Amniotic epithelial cell (primary cell): ENCODE results near the gene KRTAP2-2.
"Not testable (repeated sequence)": the region's sequence is repeated elsewhere in the genome, so short reads cannot be mapped to it uniquely, and the experiment has no call there.

Experiments
- DNase-seq: peaks from one replicate; pipeline ENCODE4 v3.0.0-alpha.2; 2010; ENCODE audit warnings: low read depth

Gene KRTAP2-2

GRCh38 chr17:41064301-41064700 is 9.3 kb upstream of the KRTAP2-2 start:
- no peak for DNase-seq

- DNase-seq: no peak
Measured at GRCh38 chr17:41063449-41063848, 8.4 kb upstream of the KRTAP2-2 start.

DNA sequence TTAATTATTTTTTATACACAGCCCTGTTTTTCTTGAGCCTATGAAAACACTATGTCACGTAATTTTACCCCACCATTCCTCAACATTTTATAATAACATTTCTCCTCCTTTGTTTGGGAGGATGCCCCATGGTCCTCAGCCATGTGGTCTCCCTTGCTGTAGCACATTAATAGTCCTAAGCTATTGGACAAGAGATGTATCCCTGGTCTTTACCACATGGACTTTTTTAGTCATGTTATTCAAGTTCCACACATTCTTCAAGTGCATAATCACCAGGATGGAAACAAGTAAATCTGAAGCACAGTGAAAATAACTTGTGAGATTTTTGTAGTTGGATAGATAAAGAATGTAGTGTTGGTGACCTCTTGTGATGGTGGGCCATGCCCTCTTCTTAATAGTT is 6.9 kb upstream of the KRTAP2-2 start:
- peak; percentile 96 for DNase-seq

DNA sequence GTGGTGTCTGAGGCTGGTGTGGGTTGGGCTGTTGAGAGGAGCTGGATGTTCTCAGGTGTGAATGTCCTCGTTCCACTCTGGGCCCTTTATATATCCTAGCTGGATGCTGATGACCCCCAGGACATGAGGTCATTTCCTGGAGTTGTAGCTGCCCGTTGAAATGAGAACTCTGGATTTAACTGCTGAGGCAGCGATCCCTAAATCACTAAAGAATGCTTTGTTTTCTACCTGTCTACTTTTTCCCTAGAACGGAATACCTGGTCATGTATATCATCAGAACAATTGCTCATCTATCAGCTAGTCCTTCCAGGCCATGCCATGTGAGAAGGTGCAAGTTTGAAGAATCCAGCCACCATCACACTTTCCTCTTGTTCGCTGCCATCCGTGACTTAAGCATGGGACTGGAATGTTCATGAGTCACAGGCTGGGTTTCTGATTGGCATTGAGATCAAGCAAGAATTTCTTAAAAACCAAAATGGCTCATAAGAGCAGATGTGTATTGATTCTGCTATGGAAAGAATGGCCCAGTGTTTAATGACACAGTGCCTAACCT is 5.1 kb upstream of the KRTAP2-2 start, which contains the start of gene KRTAP2-3:
Gene KRTAP2-3 (minus strand): TSS at position 63 of the 553 bp plus-strand sequence. CDS start 64 bp downstream, outside the sequence.
- DNase-seq: peak; percentile 87

- peak; percentile 95 for DNase-seq
Measured at GRCh38 chr17:41059276-41060051, 4.4 kb upstream of the KRTAP2-2 start.

DNA sequence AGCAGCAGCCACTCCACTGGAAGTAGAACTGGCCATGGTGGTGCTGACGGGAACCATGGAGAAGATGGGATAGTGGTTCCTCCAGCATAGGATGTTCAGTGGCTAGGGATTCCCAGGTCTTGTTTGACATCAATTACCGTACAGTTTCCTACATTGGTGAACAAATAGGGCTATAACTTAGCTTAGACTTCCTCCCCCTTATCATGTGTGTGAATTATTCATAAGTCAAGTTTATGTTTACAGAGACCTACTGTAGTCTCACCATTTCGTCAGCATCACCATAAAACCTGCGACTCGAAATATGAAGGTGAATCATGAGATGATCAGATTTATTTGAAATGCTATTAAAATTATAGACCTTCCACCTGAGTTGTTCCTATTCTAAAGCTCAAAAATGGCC is 3.7 kb upstream of the KRTAP2-2 start:
- peak; percentile 70 for DNase-seq

- no peak for DNase-seq
Measured at GRCh38 chr17:41057547-41057946, 2.5 kb upstream of the KRTAP2-2 start.

- not testable (repeated sequence) for DNase-seq
Measured at GRCh38 chr17:41054556-41054955, 474 bp downstream of the KRTAP2-2 start.

DNA sequence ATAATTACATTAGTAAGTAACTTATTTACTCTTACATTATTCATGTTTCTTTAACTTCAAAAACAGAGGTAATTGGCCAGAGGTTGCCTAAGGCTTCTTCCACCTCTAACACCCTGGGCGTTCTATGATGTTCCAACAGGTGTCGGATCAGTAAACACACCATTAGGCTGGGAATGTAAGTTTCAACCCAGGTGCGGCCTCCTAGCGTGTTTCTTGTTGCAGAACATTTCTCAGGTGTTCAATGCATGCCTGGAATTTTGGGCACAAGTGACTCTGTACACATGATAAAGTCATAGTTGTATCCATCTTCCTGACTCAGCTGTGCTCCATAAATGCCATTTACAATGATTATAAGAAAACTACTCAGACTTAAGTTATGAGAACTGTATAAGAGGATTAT is 1.0 kb downstream of the KRTAP2-2 start:
- DNase-seq: no peak

DNA sequence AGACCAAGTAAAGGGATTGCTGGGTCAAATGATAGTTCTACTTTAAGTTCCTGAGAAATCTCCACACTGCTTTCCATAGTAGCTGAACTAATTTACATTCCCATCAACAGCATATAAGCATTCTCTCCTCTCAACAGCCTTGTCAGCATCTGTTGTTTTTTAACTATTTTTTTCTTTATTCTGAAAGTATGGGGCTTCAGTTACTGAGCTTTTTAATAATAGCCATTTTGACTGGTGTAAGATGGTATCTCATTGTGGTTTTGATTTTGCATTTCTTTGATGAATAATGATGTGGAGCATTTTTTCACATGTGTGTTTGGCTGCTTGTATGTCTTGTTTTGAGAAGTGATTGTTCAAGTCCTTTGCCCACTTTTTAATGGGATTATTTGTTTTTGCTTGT is 2.5 kb downstream of the KRTAP2-2 start:
- DNase-seq: peak; percentile 58

- peak; percentile 36 for DNase-seq
Measured at GRCh38 chr17:41049110-41049509, 5.9 kb downstream of the KRTAP2-2 start.

- no peak for DNase-seq
Measured at GRCh38 chr17:41048441-41048840, 6.6 kb downstream of the KRTAP2-2 start.

- not testable (repeated sequence) for DNase-seq
Measured at GRCh38 chr17:41046735-41047465, 8.1 kb downstream of the KRTAP2-2 start, which contains the start of gene KRTAP2-1. TSS of gene KRTAP2-1 (minus strand) at chr17:41047316. CDS start at chr17:41047267, 49 bp downstream.

DNA sequence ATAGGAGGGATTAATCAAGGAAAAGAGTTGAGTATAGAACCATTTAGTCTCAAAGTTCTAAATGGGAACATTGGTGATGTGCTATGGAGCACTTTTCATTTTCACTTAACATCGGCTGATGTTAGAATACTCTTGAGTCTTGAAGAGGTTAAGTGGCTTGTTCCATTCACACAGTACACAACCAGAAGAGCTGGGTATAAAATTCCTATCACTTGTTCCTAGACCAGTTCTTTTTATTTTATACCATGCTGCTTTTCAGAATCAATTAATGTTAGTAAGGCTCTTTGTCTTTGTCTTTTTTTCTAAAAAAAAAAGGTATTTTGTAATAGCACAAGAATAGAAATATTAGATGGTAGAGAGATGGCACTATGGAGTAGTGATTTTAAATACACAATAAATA is 12.1 kb downstream of the KRTAP2-2 start:
- no peak for DNase-seq

GRCh38 chr17:41040783-41041571 is 14.1 kb downstream of the KRTAP2-2 start, which contains the start of gene KRTAP1-1:
TSS of gene KRTAP1-1 (minus strand) at chr17:41041450. CDS start at chr17:41041397, 53 bp downstream.
- not testable (repeated sequence) for DNase-seq

GRCh38 chr17:41037853-41038350 is 17.1 kb downstream of the KRTAP2-2 start:
- DNase-seq: no peak

DNA sequence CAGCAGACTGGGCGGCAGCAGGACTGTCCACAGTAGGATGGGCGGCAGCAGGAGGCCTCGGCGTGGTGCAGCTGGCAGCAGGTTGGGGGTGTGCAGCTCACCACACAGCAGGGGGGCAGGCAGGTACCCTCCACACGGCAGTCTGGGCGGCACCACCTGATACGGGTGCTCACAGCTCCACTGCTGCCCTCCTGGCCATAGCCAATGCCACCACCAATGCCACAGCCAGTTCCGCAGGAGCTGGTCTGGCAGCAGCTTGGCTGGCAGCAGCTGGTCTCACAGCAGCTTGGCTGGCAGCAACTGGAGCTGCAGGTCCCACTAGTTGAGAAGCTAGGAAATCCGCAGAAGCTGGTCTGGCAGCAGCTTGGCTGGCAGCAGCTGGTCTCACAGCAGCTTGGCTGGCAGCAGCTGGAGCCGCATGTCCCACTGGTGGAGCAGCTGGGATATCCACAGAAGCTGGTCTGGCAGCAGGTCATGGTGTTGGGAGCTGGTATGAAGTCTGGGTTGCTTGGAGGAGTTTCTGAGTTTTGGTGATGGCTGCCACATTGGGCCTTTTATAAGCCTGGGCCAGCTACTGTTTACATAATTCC is 20.6 kb downstream of the KRTAP2-2 start, which contains the start of gene KRTAP1-3:
Gene KRTAP1-3 (minus strand): TSS at position 529 of the 590 bp plus-strand sequence. CDS start 53 bp downstream, at position 476.
- DNase-seq: not testable (repeated sequence)

GRCh38 chr17:41029633-41030245 is 25.3 kb downstream of the KRTAP2-2 start, which contains the start of gene KRTAP1-4:
TSS of gene KRTAP1-4 (minus strand) at chr17:41030195. CDS start at chr17:41030078, 117 bp downstream.
- no peak for DNase-seq

DNA sequence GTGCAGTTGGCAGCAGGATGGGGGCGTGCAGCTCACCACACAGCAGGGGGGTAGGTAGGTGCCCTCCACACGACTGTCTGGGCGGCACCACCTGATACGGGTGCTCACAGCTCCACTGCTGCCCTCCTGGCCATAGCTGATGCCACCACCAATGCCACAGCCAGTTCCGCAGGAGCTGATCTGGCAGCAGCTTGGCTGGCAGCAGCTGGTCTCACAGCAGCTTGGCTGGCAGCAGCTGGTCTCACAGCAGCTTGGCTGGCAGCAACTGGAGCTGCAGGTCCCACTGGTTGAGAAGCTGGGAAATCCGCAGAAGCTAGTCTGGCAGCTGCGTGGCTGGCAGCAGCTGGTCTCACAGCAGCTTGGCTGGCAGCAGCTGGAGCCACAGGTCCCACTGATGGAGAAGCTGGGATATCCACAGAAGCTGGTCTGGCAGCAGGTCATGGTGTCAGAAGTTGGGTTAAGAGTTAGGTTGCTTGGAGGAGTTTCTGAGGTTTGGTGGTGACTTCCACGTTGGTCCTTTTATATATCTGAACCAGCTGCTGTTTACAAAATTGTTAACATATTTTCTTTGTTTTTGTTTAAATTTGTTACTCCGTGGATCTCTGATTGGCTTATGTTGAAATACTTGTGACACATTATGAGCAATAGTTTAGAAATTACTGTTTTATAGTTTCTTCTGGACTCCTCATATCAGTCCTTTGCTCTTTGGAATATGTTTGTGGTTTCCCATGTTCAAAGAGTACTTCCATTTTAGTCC is 28.1 kb downstream of the KRTAP2-2 start, which contains the start of gene KRTAP1-5:
Gene KRTAP1-5 (minus strand): TSS at position 494 of the 757 bp plus-strand sequence. CDS start 53 bp downstream, at position 441.
- DNase-seq: peak; percentile 82
